H9 (cell line): Measurements from ENCODE around the gene YPEL5. TPM values are rescaled to one million over a fixed set of nuclear protein-coding genes. Genes with fewer than 3 reads are reported as not detected.

ENCODE experiments used
- DNase-seq: peaks from one replicate; pipeline ENCODE4 v3.0.0-alpha.2; 2017
- H2AFZ ChIP-seq: one replicate; pipeline ENCODE4 v1.6.1; 2013; ENCODE audit warnings: mild to moderate bottlenecking, low read length, control low read depth, moderate library complexity
- H2AK5ac ChIP-seq: 2 replicates; pipeline ENCODE4 v1.6.1; 2013; ENCODE audit warnings: low read length, control low read depth, mixed read lengths; ENCODE audit not compliant: insufficient read length
- H2BK120ac ChIP-seq: one replicate; pipeline ENCODE4 v1.6.1; 2013; ENCODE audit warnings: low read depth, mild to moderate bottlenecking, low read length, control low read depth, inconsistent platforms; ENCODE audit not compliant: poor library complexity, severe bottlenecking
- H2BK12ac ChIP-seq: 2 replicates; pipeline ENCODE4 v1.6.1; 2013; ENCODE audit warnings: low read length, control low read depth, mixed read lengths, low read depth; ENCODE audit not compliant: insufficient read length
- H2BK15ac ChIP-seq: 2 replicates; pipeline ENCODE4 v1.6.1; 2013; ENCODE audit warnings: low read depth, low read length, control low read depth
- H2BK20ac ChIP-seq: one replicate; pipeline ENCODE4 v1.6.1; 2013; ENCODE audit warnings: low read depth, mild to moderate bottlenecking, low read length, control low read depth, inconsistent platforms; ENCODE audit not compliant: poor library complexity, severe bottlenecking
- H2BK5ac ChIP-seq: 2 replicates; pipeline ENCODE4 v1.6.1; 2013; ENCODE audit warnings: low read length, control low read depth, mixed read lengths; ENCODE audit not compliant: insufficient read length
- H3K14ac ChIP-seq: 2 replicates; pipeline ENCODE4 v1.6.1; 2013; ENCODE audit warnings: low read length, control low read depth; ENCODE audit not compliant: insufficient read depth
- H3K18ac ChIP-seq: 2 replicates; pipeline ENCODE4 v1.6.1; 2013; ENCODE audit warnings: low read depth, mild to moderate bottlenecking, mixed read lengths, low read length, control low read depth; ENCODE audit not compliant: insufficient read length
- H3K23ac ChIP-seq: 2 replicates; pipeline ENCODE4 v1.6.1; 2013; ENCODE audit warnings: low read length, control low read depth, mixed read lengths, low read depth; ENCODE audit not compliant: insufficient read length
- H3K23me2 ChIP-seq: 2 replicates; pipeline ENCODE4 v1.6.1; 2013; ENCODE audit warnings: low read depth, mild to moderate bottlenecking, mixed read lengths, low read length, control low read depth; ENCODE audit not compliant: insufficient read length, poor library complexity, severe bottlenecking
- H3K27ac ChIP-seq: 2 replicates; pipeline ENCODE4 v1.5.1; 2013; ENCODE audit warnings: low read length, control low read depth, mixed read lengths, low read depth; ENCODE audit not compliant: insufficient read length
- H3K27me3 ChIP-seq: 2 replicates; pipeline ENCODE4 v1.6.1; 2013; ENCODE audit warnings: low read length, control low read depth, inconsistent platforms; ENCODE audit not compliant: insufficient read depth
- H3K4ac ChIP-seq: 2 replicates; pipeline ENCODE4 v1.6.1; 2013; ENCODE audit warnings: low read depth, mild to moderate bottlenecking, control low read depth, inconsistent platforms, low read length, moderate library complexity
- H3K4me1 ChIP-seq: 2 replicates; pipeline ENCODE4 v1.6.1; 2013; ENCODE audit warnings: low read length, control low read depth, inconsistent platforms; ENCODE audit not compliant: insufficient read depth
- H3K4me2 ChIP-seq: 2 replicates; pipeline ENCODE4 v1.6.1; 2013; ENCODE audit warnings: low read length, control low read depth, mixed read lengths; ENCODE audit not compliant: insufficient read length, insufficient read depth
- H3K56ac ChIP-seq: 2 replicates; pipeline ENCODE4 v1.6.1; 2013; ENCODE audit warnings: low read depth, mild to moderate bottlenecking, mixed read lengths, low read length, control low read depth; ENCODE audit not compliant: insufficient read length
- H3K79me1 ChIP-seq: 2 replicates; pipeline ENCODE4 v1.6.1; 2013; ENCODE audit warnings: low read depth, mild to moderate bottlenecking, moderate library complexity, low read length, control low read depth, inconsistent platforms; ENCODE audit not compliant: insufficient read depth, poor library complexity, severe bottlenecking
- H3K79me2 ChIP-seq: 2 replicates; pipeline ENCODE4 v1.6.1; 2013; ENCODE audit warnings: low read length, control low read depth, inconsistent platforms; ENCODE audit not compliant: insufficient read depth
- H3K9ac ChIP-seq: 2 replicates; pipeline ENCODE4 v1.6.1; 2013; ENCODE audit warnings: low read length, control low read depth, mixed read lengths; ENCODE audit not compliant: insufficient read length; ENCODE audit errors: extremely low read depth
- H3K9me3 ChIP-seq: one replicate; pipeline ENCODE4 v1.6.1; 2013; ENCODE audit warnings: low read depth, low read length, inconsistent platforms; ENCODE audit not compliant: control insufficient read depth
- H3T11ph ChIP-seq: one replicate; pipeline ENCODE4 v1.6.1; 2013; ENCODE audit warnings: mild to moderate bottlenecking, low read length, control low read depth, inconsistent platforms
- H4K20me1 ChIP-seq: one replicate; pipeline ENCODE4 v1.6.1; 2013; ENCODE audit not compliant: control insufficient read depth, insufficient read length, insufficient read depth
- H4K5ac ChIP-seq: 2 replicates; pipeline ENCODE4 v1.6.1; 2013; ENCODE audit warnings: low read depth, mild to moderate bottlenecking, mixed read lengths, low read length, control low read depth; ENCODE audit not compliant: insufficient read length
- H4K8ac ChIP-seq: replicated peaks from 2 replicates; pipeline ENCODE4 v1.6.1; 2013; ENCODE audit warnings: low read length, control low read depth, mixed read lengths, low read depth; ENCODE audit not compliant: insufficient read length
- H4K91ac ChIP-seq: 2 replicates; pipeline ENCODE4 v1.6.1; 2013; ENCODE audit warnings: low read depth, mild to moderate bottlenecking, moderate library complexity, mixed read lengths, low read length, control low read depth; ENCODE audit not compliant: insufficient read length
- H3K27ac Mint-ChIP-seq, 3 experiments: 2 replicates in 2 of 3; 3 replicates in 1 of 3; pipeline ENCODE4 v1.8.0; 2020 to 2021; ENCODE audit warnings: mixed read lengths in 3 of 3, mild to moderate bottlenecking in 1 of 3, moderate library complexity in 1 of 3
- H3K27me3 Mint-ChIP-seq: 2 replicates; pipeline ENCODE4 v1.8.0; 2021; ENCODE audit warnings: low read depth, mild to moderate bottlenecking, moderate library complexity, mixed read lengths
- H3K36me3 Mint-ChIP-seq, 3 experiments: 2 replicates in 2 of 3; 3 replicates in 1 of 3; pipeline ENCODE4 v1.8.0; 2020 to 2021; ENCODE audit warnings: low read depth in 3 of 3, mixed read lengths in 3 of 3; ENCODE audit not compliant: insufficient read depth in 1 of 3
- H3K4me1 Mint-ChIP-seq, 2 experiments: 2 replicates each; pipeline ENCODE4 v1.8.0; 2020; ENCODE audit warnings: mixed read lengths in 2 of 2
- H3K4me3 Mint-ChIP-seq, 2 experiments: 2 replicates in 1 of 2; 3 replicates in 1 of 2; pipeline ENCODE4 v1.8.0; 2020 to 2021; ENCODE audit warnings: mild to moderate bottlenecking in 2 of 2, mixed read lengths in 2 of 2, moderate library complexity in 1 of 2
- H3K9me3 Mint-ChIP-seq, 2 experiments: 2 replicates in 1 of 2; 3 replicates in 1 of 2; pipeline ENCODE4 v1.8.0; 2020; ENCODE audit warnings: mild to moderate bottlenecking in 2 of 2, mixed read lengths in 2 of 2, moderate library complexity in 1 of 2
- CTCF ChIP-seq: fragments of 200-600 bp; sonication (generic); conservative IDR thresholded peaks from 3 replicates; pipeline ENCODE4 v1.8.0; 2021; ENCODE audit warnings: antibody characterized with exemption, mild to moderate bottlenecking
- WGBS: extraction: QIAGEN DNeasy Blood & Tissue Kit; methylation state at CpG from one replicate; pipeline ENCODE4 v1.1.7; 2013; ENCODE audit warnings: missing lambda C conversion rate, low lambda C conversion rate, mixed read lengths; ENCODE audit not compliant: insufficient read length; ENCODE audit errors: extremely low coverage; 5-methylcytosine and 5-hydroxymethylcytosine counted together
- total RNA-seq: library from RNA; stranded (reverse); gene quantifications from 2 replicates; pipeline ENCODE4 v1.2.1, GENCODE V29; 2021

Gene YPEL5
- total RNA-seq, 1 experiment from 2014 or later, result 28.5 TPM

GRCh38 chr2:30184035-30184434, 37.2 kb downstream of the YPEL5 start:
- Mint-ChIP-seq H3K36me3 (no peaks in the 10 kb centered on the region; a peak in 2 of 7 replicates), H3K27me3 (no peaks in the 10 kb centered on the region), H3K27ac (no peak overlapping the region), H3K4me3 (no peak overlapping the region), H3K9me3 (no peaks in the 10 kb centered on the region), H3K4me1 (no peaks in the 10 kb centered on the region)
- H2BK120ac ChIP-seq, result no peak overlapping the region
- no peaks in the 10 kb centered on the region for H3K9me3 ChIP-seq
- no peak overlapping the region for H4K5ac ChIP-seq
- H3K23ac ChIP-seq, result no peak overlapping the region
- H3K9ac ChIP-seq, result no peak overlapping the region
- no peak overlapping the region for H2BK20ac ChIP-seq
- no peak for DNase-seq
- H3K4ac ChIP-seq, result no peak overlapping the region
- no peak overlapping the region for H2BK12ac ChIP-seq
- no peaks in the 10 kb centered on the region for H3K79me1 ChIP-seq
- no peak overlapping the region for H3K27ac ChIP-seq
- H3K4me2 ChIP-seq, result no peak overlapping the region
- no peak overlapping the region for H3K18ac ChIP-seq
- H4K20me1 ChIP-seq, result no peaks in the 10 kb centered on the region
- no peak overlapping the region for H2BK5ac ChIP-seq
- no peak overlapping the region for H3T11ph ChIP-seq
- no peak for TF ChIP-seq CTCF
- WGBS, result no CpG with 5 or more reads among the region's 5 CpGs
- no peak overlapping the region for H3K56ac ChIP-seq
- no peak overlapping the region for H2AFZ ChIP-seq
- H2AK5ac ChIP-seq, result no peak overlapping the region
- H3K79me2 ChIP-seq, result no peaks in the 10 kb centered on the region
- no peaks in the 10 kb centered on the region for H3K23me2 ChIP-seq
- no peak overlapping the region for H3K14ac ChIP-seq
- no peak overlapping the region for H2BK15ac ChIP-seq
- H4K8ac ChIP-seq, result no peak overlapping the region
- H3K27me3 ChIP-seq, result no peaks in the 10 kb centered on the region
- no peaks in the 10 kb centered on the region for H3K4me1 ChIP-seq
- H4K91ac ChIP-seq, result no peak overlapping the region
